KMS-11 (cell line): ENCODE data around the gene VLDLR.

Source experiments
- H2AFZ ChIP-seq: fragments of 200-600 bp; sonication (generic); 2 replicates; pipeline ENCODE4 v1.6.1; 2016; ENCODE audit warnings: antibody characterized with exemption, mixed run types, low read depth
- H3K27ac ChIP-seq: fragments of 200-600 bp; sonication (generic); 2 replicates; pipeline ENCODE4 v1.6.1; 2016; ENCODE audit warnings: mild to moderate bottlenecking, mixed run types
- H3K27me3 ChIP-seq: fragments of 200-600 bp; sonication (generic); 2 replicates; pipeline ENCODE4 v1.6.1; 2017; ENCODE audit warnings: mild to moderate bottlenecking, low read depth, mixed run types, moderate library complexity; ENCODE audit not compliant: insufficient read depth
- H3K36me3 ChIP-seq: fragments of 200-600 bp; sonication (generic); 2 replicates; pipeline ENCODE4 v1.6.1; 2017; ENCODE audit warnings: mild to moderate bottlenecking, mixed run types; ENCODE audit not compliant: insufficient read depth
- H3K4me1 ChIP-seq: fragments of 200-600 bp; sonication (generic); 2 replicates; pipeline ENCODE4 v1.6.1; 2016; ENCODE audit warnings: mild to moderate bottlenecking, low read depth, mixed run types; ENCODE audit not compliant: poor library complexity, severe bottlenecking
- H3K4me2 ChIP-seq: fragments of 200-600 bp; sonication (generic); 2 replicates; pipeline ENCODE4 v1.7.0; 2016; ENCODE audit warnings: mild to moderate bottlenecking, mixed run types
- H3K4me3 ChIP-seq: fragments of 200-600 bp; sonication (generic); IDR thresholded peaks from 2 replicates; pipeline ENCODE4 v1.6.1; 2017; ENCODE audit warnings: low read depth, low read length, mixed read lengths; ENCODE audit not compliant: insufficient read depth
- H3K79me2 ChIP-seq: fragments of 200-600 bp; sonication (generic); 2 replicates; pipeline ENCODE4 v1.6.1; 2016; ENCODE audit warnings: low read depth, mixed run types; ENCODE audit not compliant: insufficient read depth
- H3K9ac ChIP-seq: fragments of 200-600 bp; sonication (generic); 2 replicates; pipeline ENCODE4 v1.6.1; 2016; ENCODE audit warnings: mild to moderate bottlenecking, mixed run types
- H4K20me1 ChIP-seq: fragments of 200-600 bp; sonication (generic); 2 replicates; pipeline ENCODE4 v1.6.1; 2016; ENCODE audit warnings: mild to moderate bottlenecking, mixed run types; ENCODE audit not compliant: insufficient read depth
- CTCF ChIP-seq: fragments of 200-600 bp; sonication (generic); conservative IDR thresholded peaks from 2 replicates; pipeline ENCODE4 v1.6.1; 2017; ENCODE audit warnings: low read depth, mild to moderate bottlenecking, antibody characterized with exemption, low read length, moderate library complexity, mixed read lengths

The VLDLR gene

GRCh38 chr9:2618289-2618688 is 3.3 kb upstream of the VLDLR start:
- H3K4me3 ChIP-seq, result no peak overlapping the region
- no peak for TF ChIP-seq CTCF
- H3K36me3 ChIP-seq, result no peaks in the 10 kb centered on the region
- H4K20me1 ChIP-seq, result no peaks in the 10 kb centered on the region
- no peaks in the 10 kb centered on the region for H3K27me3 ChIP-seq
- no peak overlapping the region for H2AFZ ChIP-seq
- H3K27ac ChIP-seq, result no peak overlapping the region
- no peak overlapping the region for H3K4me2 ChIP-seq
- no peaks in the 10 kb centered on the region for H3K4me1 ChIP-seq
- H3K9ac ChIP-seq, result no peak overlapping the region
- no peaks in the 10 kb centered on the region for H3K79me2 ChIP-seq

- H3K36me3 ChIP-seq, result no peaks in the 10 kb centered on the region
- no peaks in the 10 kb centered on the region for H3K4me1 ChIP-seq
- peak overlapping the region; percentile 22; the same call in 1 of the 2 replicates for H3K9ac ChIP-seq
- H4K20me1 ChIP-seq, result no peaks in the 10 kb centered on the region
- H3K27me3 ChIP-seq, result no peaks in the 10 kb centered on the region
- peak overlapping the region; percentile 71 for H2AFZ ChIP-seq
- H3K27ac ChIP-seq, result no peak overlapping the region
- TF ChIP-seq CTCF, result no peak
- H3K4me2 ChIP-seq, result peak overlapping the region; percentile 23; the same call in 1 of the 2 replicates
- H3K4me3 ChIP-seq, result no peak overlapping the region
- no peaks in the 10 kb centered on the region for H3K79me2 ChIP-seq
These were observed 467 bp upstream of the VLDLR start for GRCh38 chr9:2620919-2621721.

GRCh38 chr9:2622461-2623287 is 1.1 kb downstream of the VLDLR start:
- H2AFZ ChIP-seq, result peak overlapping the region; percentile 71

More at GRCh38 chr9:2622461-2623287, 1.1 kb downstream of the VLDLR start:
- Histone ChIP-seq H3K36me3 (no peaks in the 10 kb centered on the region), H4K20me1 (no peaks in the 10 kb centered on the region), H3K4me2 (peak overlapping the region; percentile 48), H3K4me1 (no peaks in the 10 kb centered on the region), H3K27me3 (no peaks in the 10 kb centered on the region), H3K79me2 (no peaks in the 10 kb centered on the region), H3K9ac (peak overlapping the region; percentile 35; the same call in 1 of the 2 replicates), H3K27ac (no peak overlapping the region), H3K4me3 (no peak overlapping the region)
- TF ChIP-seq CTCF, result no peak
